ENCODE measurements around the gene NHSL2. TPM values are rescaled to one million over a fixed set of nuclear protein-coding genes. Genes with fewer than 3 reads are reported as not detected.
A peak's percentile ranks its signal among the peaks of the same experiment; 100 is the strongest.
"Not testable (repeated sequence)": the region's sequence is repeated elsewhere in the genome, so short reads cannot be mapped to it uniquely, and the experiment has no call there.

The NHSL2 gene
- total RNA-seq: 1 to 10 TPM; 1.5 to 2.7 (median 2.1) TPM

DNA sequence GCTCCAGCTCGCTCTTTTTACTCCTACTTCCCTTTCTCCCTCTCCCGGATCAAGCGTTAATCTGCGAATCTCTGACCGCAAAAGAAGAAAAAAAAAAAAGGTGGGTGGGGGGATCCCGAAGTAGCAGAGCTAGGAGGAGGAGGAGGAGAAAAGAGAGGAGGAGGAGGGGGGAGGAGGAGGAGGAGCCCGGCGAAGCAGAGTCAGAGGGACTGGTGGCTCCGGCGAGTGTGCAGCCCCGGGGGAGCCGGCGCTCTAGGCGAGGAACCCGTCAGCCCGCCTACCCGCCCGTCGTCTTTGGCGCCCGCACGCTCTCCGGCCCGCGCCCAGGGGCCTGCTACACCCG is at the start of gene NHSL2:
NHSL2 (plus strand) TSS at position 203 of the 343 bp plus-strand sequence.
- peaks cover 0 to 27% (median 8%) of the 10 kb centered on the region in 3 donors for H3K27me3 ChIP-seq
- DNase-seq: no peak
- in situ Hi-C loops (cut with MboI; ENCODE audit: low sequenced_read_pairs in 4 of 4) (no loop called here), intact Hi-C loops (cut with DNase I; ENCODE audit: low total_unique reads) (loop anchor here (2.0 to 10.0 kb wide), 2 partner anchors 104 to 216 kb away; no protein-coding TSS in a partner anchor)
- H3K4me3 ChIP-seq: peak within 1 kb of the TSS; percentile 36 to 51 (median 46)
- ATAC-seq: peak in 1 of 2 donors; percentile 21
- H3K4me1 ChIP-seq: peaks cover 0 to 3% of the 10 kb centered on the region in 2 donors
- no peaks in the 10 kb centered on the region for H3K9me3 ChIP-seq
- TF ChIP-seq CTCF (IDR thresholded peaks at IDR 0.05 in 4 of 5, conservative IDR thresholded peaks at IDR 0.05 in 1 of 5) (no peak), POLR2A (IDR thresholded peaks at IDR 0.05) (no peak)
- no peaks in the 10 kb centered on the region for H3K36me3 ChIP-seq
- peak within 1 kb of the TSS in 2 of 4 donors; percentile 18 to 25 for H3K27ac ChIP-seq

DNA sequence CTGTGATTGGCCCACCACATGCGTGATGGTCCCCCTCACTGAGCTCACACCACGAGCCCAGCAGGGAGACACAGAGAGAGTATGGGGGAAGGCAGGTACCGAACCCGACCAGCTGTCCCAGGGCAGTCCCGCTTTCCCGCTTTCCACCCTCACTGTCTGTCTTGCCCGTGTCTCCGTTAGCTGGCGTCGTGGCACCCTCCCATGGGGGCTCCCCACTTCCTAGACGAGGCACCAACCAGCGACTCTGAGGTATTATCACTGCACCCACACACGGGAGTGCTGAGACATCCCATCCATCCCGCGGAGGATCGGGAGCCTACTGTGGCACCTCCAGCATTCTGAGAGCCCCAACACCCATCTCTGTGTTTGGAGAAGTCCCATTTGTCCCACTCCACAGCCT is 43.0 kb upstream of the NHSL2 start:
- ATAC-seq (no peak), DNase-seq (no peak)
- Histone ChIP-seq H3K9me3 (no peaks in the 10 kb centered on the region), H3K27ac (no peak overlapping the region), H3K4me3 (no peak overlapping the region), H3K27me3 (peaks cover 0 to 4% (median 0%) of the 10 kb centered on the region in 3 donors), H3K4me1 (no peaks in the 10 kb centered on the region), H3K36me3 (no peaks in the 10 kb centered on the region)
- TF ChIP-seq POLR2A (IDR thresholded peaks at IDR 0.05): no peak
- TF ChIP-seq CTCF (IDR thresholded peaks at IDR 0.05 in 4 of 5, conservative IDR thresholded peaks at IDR 0.05 in 1 of 5): no peak
- in situ Hi-C loops (cut with MboI; ENCODE audit: low sequenced_read_pairs in 4 of 4) (no loop called here), intact Hi-C loops (cut with DNase I; ENCODE audit: low total_unique reads) (no loop called here)

DNA sequence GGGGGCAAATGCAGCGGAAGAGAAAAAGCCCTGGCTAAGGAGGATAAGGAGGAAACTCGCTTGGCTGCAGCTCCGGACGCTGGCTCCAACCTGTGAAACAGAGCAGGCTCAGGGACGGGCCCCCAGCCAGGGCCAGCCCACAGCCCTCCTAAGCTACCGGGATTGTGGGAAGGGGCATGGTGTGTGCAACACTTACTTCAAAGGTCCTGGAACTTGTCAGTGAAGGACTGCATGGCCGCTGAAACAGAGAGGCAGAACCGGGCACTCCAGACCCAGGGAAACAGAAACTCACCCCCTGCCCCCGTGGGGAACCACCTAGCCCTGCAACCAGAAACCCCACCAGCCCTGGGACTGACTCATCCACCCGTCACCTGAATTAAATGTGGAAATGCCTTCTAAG is 41.1 kb upstream of the NHSL2 start:
- ATAC-seq; H3K9me3 ChIP-seq; intact Hi-C loops (cut with DNase I; ENCODE audit: low total_unique reads); H3K27me3 ChIP-seq; H3K4me1 ChIP-seq; H3K4me3 ChIP-seq; H3K36me3 ChIP-seq; DNase-seq; H3K27ac ChIP-seq; in situ Hi-C loops (cut with MboI; ENCODE audit: low sequenced_read_pairs in 4 of 4): not testable (repeated sequence)

- Histone ChIP-seq H3K36me3 (no peaks in the 10 kb centered on the region), H3K4me1 (no peaks in the 10 kb centered on the region), H3K27ac (no peak overlapping the region), H3K4me3 (no peak overlapping the region), H3K27me3 (no peaks in the 10 kb centered on the region), H3K9me3 (no peaks in the 10 kb centered on the region)
- intact Hi-C loops (cut with DNase I; ENCODE audit: low total_unique reads): no loop called here
- TF ChIP-seq CTCF (IDR thresholded peaks at IDR 0.05 in 4 of 5, conservative IDR thresholded peaks at IDR 0.05 in 1 of 5) (no peak), POLR2A (IDR thresholded peaks at IDR 0.05) (no peak)
- ATAC-seq: no peak
- in situ Hi-C loops (cut with MboI; ENCODE audit: low sequenced_read_pairs in 4 of 4): no loop called here
- DNase-seq: no peak
These were observed 40.2 kb upstream of the NHSL2 start for GRCh38 chrX:71870208-71871098.

GRCh38 chrX:71871367-71871766 is 39.3 kb upstream of the NHSL2 start:
- DNase-seq: no peak
- intact Hi-C loops (cut with DNase I; ENCODE audit: low total_unique reads): no loop called here

More at GRCh38 chrX:71871367-71871766, 39.3 kb upstream of the NHSL2 start:
- H3K4me3 ChIP-seq: no peak overlapping the region
- no peak overlapping the region for H3K27ac ChIP-seq
- no peak for ATAC-seq
- TF ChIP-seq POLR2A (IDR thresholded peaks at IDR 0.05) (no peak), CTCF (IDR thresholded peaks at IDR 0.05 in 4 of 5, conservative IDR thresholded peaks at IDR 0.05 in 1 of 5) (no peak)
- H3K36me3 ChIP-seq: no peaks in the 10 kb centered on the region
- in situ Hi-C loops (cut with MboI; ENCODE audit: low sequenced_read_pairs in 4 of 4): no loop called here
- no peaks in the 10 kb centered on the region for H3K9me3 ChIP-seq
- H3K4me1 ChIP-seq: no peaks in the 10 kb centered on the region
- no peaks in the 10 kb centered on the region for H3K27me3 ChIP-seq
